Fibroblast of mammary gland (primary cell): ENCODE measurements around the gene SDK2.

Experiments used
- DNase-seq: peaks from one replicate; pipeline ENCODE4 v3.0.0-alpha.2; 2010; ENCODE audit warnings: low read depth
- H3K4me3 ChIP-seq: 2 replicates; pipeline ENCODE4 v1.5.1; 2011; ENCODE audit warnings: low read depth, mild to moderate bottlenecking, low read length, moderate library complexity; ENCODE audit not compliant: control insufficient read depth
- CTCF ChIP-seq: conservative IDR thresholded peaks from 2 replicates; pipeline ENCODE4 v1.5.1; 2011; ENCODE audit warnings: low read depth, low read length, inconsistent platforms; ENCODE audit not compliant: control insufficient read depth, insufficient read depth

The SDK2 gene

DNA sequence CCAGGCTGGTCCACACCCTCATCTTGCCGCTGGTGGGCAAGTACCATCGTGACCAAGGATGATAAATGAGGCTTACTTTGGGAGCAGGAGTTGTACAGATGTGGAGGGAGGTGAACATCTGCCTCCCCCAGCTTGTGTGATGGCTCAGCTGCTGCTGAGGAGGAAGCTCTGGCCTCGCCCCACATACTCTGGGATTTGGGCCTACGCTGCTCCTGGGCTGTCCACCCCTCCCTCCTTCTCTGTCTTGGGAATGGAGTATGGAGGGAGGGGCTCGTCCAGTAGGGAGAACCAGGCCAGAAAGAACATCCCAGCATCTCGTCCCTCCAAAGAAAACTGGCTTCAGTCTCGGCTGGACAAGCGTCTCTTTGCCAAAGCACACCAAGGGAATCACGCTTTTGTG is 197.6 kb downstream of the SDK2 start:
- H3K4me3 ChIP-seq, result no peak overlapping the region
- TF ChIP-seq CTCF, result no peak
- no peak for DNase-seq

- no peak overlapping the region for H3K4me3 ChIP-seq
- DNase-seq, result no peak
- TF ChIP-seq CTCF, result no peak
Measured at GRCh38 chr17:73445466-73445865, 198.8 kb downstream of the SDK2 start.

- H3K4me3 ChIP-seq, result no peak overlapping the region
- no peak for TF ChIP-seq CTCF
- no peak for DNase-seq
Measured at GRCh38 chr17:73444021-73444420, 200.2 kb downstream of the SDK2 start.

- DNase-seq, result no peak
- no peak overlapping the region for H3K4me3 ChIP-seq
- no peak for TF ChIP-seq CTCF
Measured at GRCh38 chr17:73439597-73439996, 204.6 kb downstream of the SDK2 start.

- H3K4me3 ChIP-seq, result no peak overlapping the region
- TF ChIP-seq CTCF, result no peak
- DNase-seq, result no peak
Measured at GRCh38 chr17:73437826-73438225, 206.4 kb downstream of the SDK2 start.

DNA sequence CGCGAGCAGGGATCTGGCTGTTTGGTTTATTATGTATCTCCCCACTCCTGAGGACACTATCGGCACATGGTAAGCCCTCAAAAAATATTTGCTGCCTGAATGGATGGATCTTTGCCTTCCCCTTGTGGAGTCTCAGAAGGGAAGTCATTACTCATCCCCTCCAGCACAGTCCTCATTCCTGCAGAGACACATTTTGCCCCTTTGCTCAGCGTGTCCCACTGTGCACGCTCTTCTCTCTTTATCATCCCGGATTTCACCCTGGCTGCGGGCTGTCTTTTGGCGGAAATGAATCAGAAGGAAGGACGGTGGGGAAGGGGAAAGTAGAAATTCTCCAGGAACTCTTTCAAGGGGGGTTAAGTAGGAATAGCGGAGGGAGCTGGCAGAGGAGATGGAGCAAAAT is 207.3 kb downstream of the SDK2 start:
- no peak for TF ChIP-seq CTCF
- H3K4me3 ChIP-seq, result no peak overlapping the region
- no peak for DNase-seq

DNA sequence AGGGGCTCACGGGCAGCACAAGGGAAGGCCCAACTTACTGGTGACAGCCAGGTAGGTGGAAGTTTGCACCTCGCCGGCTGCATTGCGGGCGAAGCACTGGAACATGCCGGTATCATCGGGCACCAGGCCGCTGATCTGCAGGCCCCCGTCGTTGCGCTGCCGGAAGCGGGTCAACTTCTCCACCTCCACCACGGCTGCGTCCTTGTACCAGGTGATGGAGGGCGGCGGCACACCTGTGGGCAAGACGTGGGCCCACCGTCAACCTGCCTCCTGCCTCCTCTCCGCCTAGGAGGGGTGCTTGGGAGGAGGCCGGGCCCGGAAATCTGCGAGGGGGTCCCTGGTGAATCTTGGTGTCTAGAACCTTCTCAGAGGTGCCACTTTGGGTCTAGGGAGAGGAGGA is 208.8 kb downstream of the SDK2 start:
- TF ChIP-seq CTCF, result no peak
- no peak for DNase-seq
- no peak overlapping the region for H3K4me3 ChIP-seq
